ENCODE measurements around the gene SASH3.

SASH3 gene

DNA sequence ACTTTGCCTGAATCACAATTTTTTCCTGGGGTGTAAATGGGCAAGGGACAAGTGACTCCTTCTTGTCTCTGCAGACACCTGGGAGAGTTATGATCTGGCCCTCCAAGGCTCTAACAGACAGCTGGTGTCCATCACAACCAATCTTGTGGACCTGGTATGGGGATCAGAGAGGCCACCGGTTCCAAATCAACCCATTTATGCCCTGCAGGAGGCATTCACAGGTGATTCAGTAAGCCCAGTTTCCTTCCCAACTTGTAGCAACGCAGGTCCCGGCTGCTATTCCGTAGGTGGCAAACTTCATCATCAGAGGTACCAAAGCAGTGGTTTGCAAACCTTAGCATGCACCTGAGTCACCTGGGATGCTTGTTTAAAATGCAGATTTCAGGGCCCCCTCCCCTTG is 32.2 kb upstream of the SASH3 start:
- Histone ChIP-seq H3K4me3 (ENCODE audit: low read length) (no peak overlapping the region), H3K9me3 (replicated peaks; ENCODE audit: insufficient read depth, low read length) (no peaks in the 10 kb centered on the region), H3K9me2 (replicated peaks; ENCODE audit: insufficient read depth, low read length) (no peaks in the 10 kb centered on the region), H3F3A (ENCODE audit: insufficient read depth, low read length) (no peaks in the 10 kb centered on the region), H3K27ac (ENCODE audit: low read length) (no peak overlapping the region), H3K9ac (ENCODE audit: low read length) (no peak overlapping the region), H3K4me1 (ENCODE audit: low read length) (no peaks in the 10 kb centered on the region), H3K27me3 (replicated peaks; ENCODE audit: insufficient read depth, low read length) (no peaks in the 10 kb centered on the region), H3K36me3 (replicated peaks; ENCODE audit: insufficient read depth, low read length) (no peaks in the 10 kb centered on the region), H4K20me1 (ENCODE audit: insufficient read depth, low read length) (no peaks in the 10 kb centered on the region), H2AFZ (ENCODE audit: low read length) (no peak overlapping the region), H3K79me2 (ENCODE audit: low read length) (no peaks in the 10 kb centered on the region), H3K4me2 (ENCODE audit: low read depth, low read length) (no peak overlapping the region)
- TF ChIP-seq, protein P1, sequence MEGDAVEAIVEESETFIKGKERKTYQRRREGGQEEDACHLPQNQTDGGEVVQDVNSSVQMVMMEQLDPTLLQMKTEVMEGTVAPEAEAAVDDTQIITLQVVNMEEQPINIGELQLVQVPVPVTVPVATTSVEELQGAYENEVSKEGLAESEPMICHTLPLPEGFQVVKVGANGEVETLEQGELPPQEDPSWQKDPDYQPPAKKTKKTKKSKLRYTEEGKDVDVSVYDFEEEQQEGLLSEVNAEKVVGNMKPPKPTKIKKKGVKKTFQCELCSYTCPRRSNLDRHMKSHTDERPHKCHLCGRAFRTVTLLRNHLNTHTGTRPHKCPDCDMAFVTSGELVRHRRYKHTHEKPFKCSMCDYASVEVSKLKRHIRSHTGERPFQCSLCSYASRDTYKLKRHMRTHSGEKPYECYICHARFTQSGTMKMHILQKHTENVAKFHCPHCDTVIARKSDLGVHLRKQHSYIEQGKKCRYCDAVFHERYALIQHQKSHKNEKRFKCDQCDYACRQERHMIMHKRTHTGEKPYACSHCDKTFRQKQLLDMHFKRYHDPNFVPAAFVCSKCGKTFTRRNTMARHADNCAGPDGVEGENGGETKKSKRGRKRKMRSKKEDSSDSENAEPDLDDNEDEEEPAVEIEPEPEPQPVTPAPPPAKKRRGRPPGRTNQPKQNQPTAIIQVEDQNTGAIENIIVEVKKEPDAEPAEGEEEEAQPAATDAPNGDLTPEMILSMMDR (IDR thresholded peaks at IDR 0.05; ENCODE audit: low read length), result no peak
- no peak for TF ChIP-seq EZH2 (optimal IDR thresholded peaks at IDR 0.05; ENCODE audit: low read depth, low read length)
- TF ChIP-seq EZH2phosphoT487 (IDR thresholded peaks at IDR 0.05; ENCODE audit: low read length), result no peak
- DNase-seq, result no peak

- Histone ChIP-seq H3K27ac (ENCODE audit: low read length) (no peak overlapping the region), H3K4me1 (ENCODE audit: low read length) (no peaks in the 10 kb centered on the region), H3K4me3 (ENCODE audit: low read length) (no peak overlapping the region), H3K36me3 (replicated peaks; ENCODE audit: insufficient read depth, low read length) (no peaks in the 10 kb centered on the region), H3K9ac (ENCODE audit: low read length) (no peak overlapping the region), H4K20me1 (ENCODE audit: insufficient read depth, low read length) (no peaks in the 10 kb centered on the region), H3K4me2 (ENCODE audit: low read depth, low read length) (no peak overlapping the region), H3F3A (ENCODE audit: insufficient read depth, low read length) (no peaks in the 10 kb centered on the region), H3K9me3 (replicated peaks; ENCODE audit: insufficient read depth, low read length) (no peaks in the 10 kb centered on the region), H2AFZ (ENCODE audit: low read length) (no peak overlapping the region), H3K9me2 (replicated peaks; ENCODE audit: insufficient read depth, low read length) (no peaks in the 10 kb centered on the region), H3K79me2 (ENCODE audit: low read length) (no peaks in the 10 kb centered on the region), H3K27me3 (replicated peaks; ENCODE audit: insufficient read depth, low read length) (no peaks in the 10 kb centered on the region)
- DNase-seq, result no peak
- no peak for TF ChIP-seq EZH2 (optimal IDR thresholded peaks at IDR 0.05; ENCODE audit: low read depth, low read length)
- TF ChIP-seq EZH2phosphoT487 (IDR thresholded peaks at IDR 0.05; ENCODE audit: low read length), result no peak
- TF ChIP-seq, protein P1 (IDR thresholded peaks at IDR 0.05; ENCODE audit: low read length), result no peak
These were observed 31.4 kb upstream of the SASH3 start for GRCh38 chrX:129748305-129748704.

DNA sequence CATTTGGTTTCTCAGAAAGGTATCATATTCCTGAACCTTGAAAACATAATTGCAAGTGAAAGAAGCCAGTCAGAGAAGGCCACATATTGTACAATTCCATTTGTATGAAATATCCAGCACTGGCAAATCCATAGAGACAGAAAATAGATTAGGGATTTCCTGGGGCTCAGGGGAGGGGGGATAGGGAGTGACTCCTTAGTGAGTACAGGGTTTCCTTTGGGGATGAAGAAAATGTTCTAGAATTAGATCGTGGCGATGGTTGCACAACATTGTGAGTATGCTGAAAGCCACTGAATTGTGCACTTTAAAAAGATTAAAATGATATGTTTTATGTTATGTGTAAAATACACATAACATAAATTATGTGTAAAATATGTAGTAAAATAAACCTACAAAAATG is 30.7 kb upstream of the SASH3 start:
- Histone ChIP-seq H3K79me2 (ENCODE audit: low read length) (no peaks in the 10 kb centered on the region), H3K27ac (ENCODE audit: low read length) (no peak overlapping the region), H3K27me3 (replicated peaks; ENCODE audit: insufficient read depth, low read length) (no peaks in the 10 kb centered on the region), H3K4me3 (ENCODE audit: low read length) (no peak overlapping the region), H2AFZ (ENCODE audit: low read length) (no peak overlapping the region), H3K4me2 (ENCODE audit: low read depth, low read length) (no peak overlapping the region), H3K9me3 (replicated peaks; ENCODE audit: insufficient read depth, low read length) (no peaks in the 10 kb centered on the region), H3K9me2 (replicated peaks; ENCODE audit: insufficient read depth, low read length) (no peaks in the 10 kb centered on the region), H4K20me1 (ENCODE audit: insufficient read depth, low read length) (no peaks in the 10 kb centered on the region), H3K9ac (ENCODE audit: low read length) (no peak overlapping the region), H3F3A (ENCODE audit: insufficient read depth, low read length) (no peaks in the 10 kb centered on the region), H3K36me3 (replicated peaks; ENCODE audit: insufficient read depth, low read length) (no peaks in the 10 kb centered on the region), H3K4me1 (ENCODE audit: low read length) (no peaks in the 10 kb centered on the region)
- TF ChIP-seq EZH2phosphoT487 (IDR thresholded peaks at IDR 0.05; ENCODE audit: low read length) (no peak), EZH2 (optimal IDR thresholded peaks at IDR 0.05; ENCODE audit: low read depth, low read length) (no peak)
- TF ChIP-seq, protein P1 (IDR thresholded peaks at IDR 0.05; ENCODE audit: low read length), result no peak
- DNase-seq, result no peak
